WTC11 (cell line): ENCODE measurements around the gene PDLIM4.

Experiments
- CREM ChIP-seq: sonication (generic); formaldehyde crosslinking; IDR thresholded peaks from 2 replicates; pipeline ENCODE4 v1.8.1; 2022; ENCODE audit warnings: mild to moderate bottlenecking, missing genetic modification reagents, moderate library complexity
- ETV6 ChIP-seq: sonication (generic); formaldehyde crosslinking; IDR thresholded peaks from 2 replicates; pipeline ENCODE4 v1.8.1; 2022; ENCODE audit warnings: mild to moderate bottlenecking, missing genetic modification reagents
- FOXP1 ChIP-seq: sonication (generic); formaldehyde crosslinking; IDR thresholded peaks from 2 replicates; pipeline ENCODE4 v1.8.0; 2022; ENCODE audit warnings: missing genetic modification reagents, mild to moderate bottlenecking, moderate library complexity, borderline replicate concordance
- MXD4 ChIP-seq: fragments of 250-450 bp; sonication (Bioruptor Pico); IDR thresholded peaks from 2 replicates; pipeline ENCODE4 v1.8.0; 2021; ENCODE audit warnings: mild to moderate bottlenecking, moderate library complexity, borderline replicate concordance
- OVOL2 ChIP-seq: fragments of 250-450 bp; sonication (Bioruptor Pico); IDR thresholded peaks from 2 replicates; pipeline ENCODE4 v1.9.0; 2021; ENCODE audit warnings: mild to moderate bottlenecking, borderline replicate concordance
- SMAD3 ChIP-seq: sonication (generic); formaldehyde crosslinking; IDR thresholded peaks from 2 replicates; pipeline ENCODE4 v1.8.0; 2022; ENCODE audit warnings: missing genetic modification reagents, mild to moderate bottlenecking, borderline replicate concordance
- SMAD4 ChIP-seq: sonication (generic); formaldehyde crosslinking; IDR thresholded peaks from 2 replicates; pipeline ENCODE4 v1.8.0; 2022; ENCODE audit warnings: mild to moderate bottlenecking, missing genetic modification reagents
- SP1 ChIP-seq: sonication (generic); formaldehyde crosslinking; conservative IDR thresholded peaks from 2 replicates; pipeline ENCODE4 v1.8.1; 2022; ENCODE audit warnings: missing genetic modification reagents
- TCF7 ChIP-seq: sonication (generic); formaldehyde crosslinking; IDR thresholded peaks from 2 replicates; pipeline ENCODE4 v1.8.0; 2022; ENCODE audit warnings: mild to moderate bottlenecking, low read depth, missing genetic modification reagents, moderate library complexity
- ZBTB21 ChIP-seq: sonication (generic); formaldehyde crosslinking; IDR thresholded peaks from 2 replicates; pipeline ENCODE4 v1.8.1; 2023; ENCODE audit warnings: mild to moderate bottlenecking, missing genetic modification reagents, borderline replicate concordance
- TF ChIP-seq, protein P1 (sequence below): fragments of 200-600 bp; IDR thresholded peaks from 2 replicates; pipeline ENCODE4 v1.8.0; 2022; ENCODE audit warnings: antibody characterized with exemption
- TF ChIP-seq, protein P2 (sequence below): sonication (generic); formaldehyde crosslinking; IDR thresholded peaks from 2 replicates; pipeline ENCODE4 v1.8.0; 2022; ENCODE audit warnings: mild to moderate bottlenecking, missing genetic modification reagents

DNA sequence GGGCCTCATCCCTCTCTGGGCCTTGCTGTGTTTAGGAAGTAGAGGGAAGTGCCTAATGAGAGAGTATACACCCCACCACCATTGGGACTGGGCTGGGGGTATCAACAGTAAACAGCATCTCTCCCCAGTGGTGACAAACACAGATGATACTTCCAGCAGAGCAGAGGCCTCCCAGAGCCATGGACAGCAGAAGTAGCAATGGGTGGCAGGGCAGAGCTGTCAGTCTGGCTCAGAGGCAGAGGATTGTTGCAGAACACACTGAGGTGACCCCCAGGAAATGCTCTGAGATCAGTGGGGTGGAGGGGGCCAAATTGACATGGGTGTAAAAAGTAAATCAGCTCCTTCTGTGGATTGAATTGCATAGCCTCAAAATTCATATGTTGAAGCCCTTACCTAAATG is 17.7 kb upstream of the PDLIM4 start:
- TF ChIP-seq, protein P1, sequence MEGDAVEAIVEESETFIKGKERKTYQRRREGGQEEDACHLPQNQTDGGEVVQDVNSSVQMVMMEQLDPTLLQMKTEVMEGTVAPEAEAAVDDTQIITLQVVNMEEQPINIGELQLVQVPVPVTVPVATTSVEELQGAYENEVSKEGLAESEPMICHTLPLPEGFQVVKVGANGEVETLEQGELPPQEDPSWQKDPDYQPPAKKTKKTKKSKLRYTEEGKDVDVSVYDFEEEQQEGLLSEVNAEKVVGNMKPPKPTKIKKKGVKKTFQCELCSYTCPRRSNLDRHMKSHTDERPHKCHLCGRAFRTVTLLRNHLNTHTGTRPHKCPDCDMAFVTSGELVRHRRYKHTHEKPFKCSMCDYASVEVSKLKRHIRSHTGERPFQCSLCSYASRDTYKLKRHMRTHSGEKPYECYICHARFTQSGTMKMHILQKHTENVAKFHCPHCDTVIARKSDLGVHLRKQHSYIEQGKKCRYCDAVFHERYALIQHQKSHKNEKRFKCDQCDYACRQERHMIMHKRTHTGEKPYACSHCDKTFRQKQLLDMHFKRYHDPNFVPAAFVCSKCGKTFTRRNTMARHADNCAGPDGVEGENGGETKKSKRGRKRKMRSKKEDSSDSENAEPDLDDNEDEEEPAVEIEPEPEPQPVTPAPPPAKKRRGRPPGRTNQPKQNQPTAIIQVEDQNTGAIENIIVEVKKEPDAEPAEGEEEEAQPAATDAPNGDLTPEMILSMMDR = no peak
- TF ChIP-seq, protein P2, sequence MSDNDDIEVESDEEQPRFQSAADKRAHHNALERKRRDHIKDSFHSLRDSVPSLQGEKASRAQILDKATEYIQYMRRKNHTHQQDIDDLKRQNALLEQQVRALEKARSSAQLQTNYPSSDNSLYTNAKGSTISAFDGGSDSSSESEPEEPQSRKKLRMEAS (CRISPR knock-in tag) = no peak
- TF ChIP-seq TCF7 (no peak), SP1 (no peak), SMAD4 (no peak), CREM (CRISPR knock-in tag) (no peak), MXD4 (CRISPR knock-in tag) (no peak), ZBTB21 (CRISPR knock-in tag) (no peak), ETV6 (CRISPR knock-in tag) (no peak), OVOL2 (CRISPR knock-in tag) (no peak), FOXP1 (CRISPR knock-in tag) (no peak), SMAD3 (CRISPR knock-in tag) (no peak)
